GM13976 (cell line): ENCODE results near the gene TMEM41B.
A peak's percentile ranks its signal among the peaks of the same experiment; 100 is the strongest.
"Not testable (repeated sequence)": the region's sequence is repeated elsewhere in the genome, so short reads cannot be mapped to it uniquely, and the experiment has no call there.

Experiments used
- DNase-seq: peaks from one replicate; pipeline ENCODE4 v3.0.0; 2012; ENCODE audit warnings: low spot score
- CTCF ChIP-seq: IDR thresholded peaks from 2 replicates; pipeline ENCODE4 v1.5.1; 2012; ENCODE audit warnings: borderline replicate concordance, mild to moderate bottlenecking; ENCODE audit not compliant: insufficient read depth; ENCODE audit errors: extremely low read depth, missing control alignments, control extremely low read depth
- in situ Hi-C: fragments of 300-500 bp; cut with MboI; formaldehyde crosslinking; loops from one replicate; pipeline ENCODE4 v1.12.0; 2022; ENCODE audit warnings: low sequenced_read_pairs, mixed read lengths, inconsistent platforms; ENCODE audit not compliant: unreplicated experiment

The TMEM41B gene, protein sequence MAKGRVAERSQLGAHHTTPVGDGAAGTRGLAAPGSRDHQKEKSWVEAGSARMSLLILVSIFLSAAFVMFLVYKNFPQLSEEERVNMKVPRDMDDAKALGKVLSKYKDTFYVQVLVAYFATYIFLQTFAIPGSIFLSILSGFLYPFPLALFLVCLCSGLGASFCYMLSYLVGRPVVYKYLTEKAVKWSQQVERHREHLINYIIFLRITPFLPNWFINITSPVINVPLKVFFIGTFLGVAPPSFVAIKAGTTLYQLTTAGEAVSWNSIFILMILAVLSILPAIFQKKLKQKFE

GRCh38 chr11:9314291-9315077 is at the start of gene TMEM41B:
TSS of gene TMEM41B (minus strand) at chr11:9314593. CDS start at chr11:9314441, 152 bp downstream.
- no peak for TF ChIP-seq CTCF
- in situ Hi-C loops, result no loop called here
- DNase-seq, result peak; percentile 100

GRCh38 chr11:9362393-9362863 is 48.0 kb upstream of the TMEM41B start:
- no peak for DNase-seq
- in situ Hi-C loops, result no loop called here
- no peak for TF ChIP-seq CTCF

- in situ Hi-C loops, DNase-seq: not testable (repeated sequence)
These were observed 46.6 kb upstream of the TMEM41B start for GRCh38 chr11:9360862-9361622.

- in situ Hi-C loops, result no loop called here
- TF ChIP-seq CTCF, result no peak
- no peak for DNase-seq
These were observed 42.6 kb upstream of the TMEM41B start for GRCh38 chr11:9357041-9357440.

DNA sequence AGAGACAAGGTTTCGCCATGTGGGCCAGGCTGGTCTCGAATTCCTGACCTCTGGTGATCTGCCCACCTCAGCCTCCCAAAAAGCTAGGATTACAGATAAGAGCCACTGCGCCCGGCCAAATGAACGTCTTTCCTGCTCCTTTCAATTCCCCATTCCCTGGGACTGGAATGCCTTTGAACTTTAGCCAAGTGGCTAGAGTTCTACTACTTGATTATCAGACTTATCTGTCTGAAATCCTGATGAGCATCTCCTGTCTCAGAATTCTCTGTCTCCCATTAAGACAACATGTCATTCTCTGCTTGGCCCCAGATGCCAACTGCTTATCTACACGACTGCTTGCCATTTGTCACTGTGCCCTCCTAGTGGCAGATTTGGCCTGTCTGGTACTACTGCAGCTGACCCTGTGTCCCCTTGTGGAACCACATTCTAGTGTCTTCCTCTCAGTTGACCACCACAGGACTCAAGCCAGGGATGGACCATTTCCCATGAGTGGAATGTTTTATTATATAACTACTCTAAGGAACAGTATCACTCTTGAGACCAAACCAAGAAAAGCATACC is 37.0 kb upstream of the TMEM41B start:
- in situ Hi-C loops, result no loop called here
- no peak for TF ChIP-seq CTCF
- no peak for DNase-seq

DNA sequence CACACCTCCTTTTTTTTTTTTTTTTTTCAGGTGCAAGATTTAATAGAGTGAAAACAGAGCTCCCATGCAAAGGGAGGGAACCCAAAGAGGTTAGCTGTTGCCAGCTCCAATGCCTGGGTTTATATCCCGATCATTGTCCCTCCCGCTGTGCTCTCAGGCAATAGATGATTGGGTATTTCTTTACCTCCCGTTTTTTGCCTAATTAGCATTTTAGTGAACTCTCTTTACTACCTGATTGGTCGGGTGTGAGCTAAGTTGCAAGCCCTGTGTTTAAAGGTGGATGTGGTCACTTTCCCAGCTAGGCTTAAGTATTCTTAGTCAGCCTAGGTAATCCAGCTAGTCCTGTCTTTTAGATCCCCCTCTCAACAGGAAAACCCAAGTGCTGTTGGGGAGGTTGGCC is 33.4 kb upstream of the TMEM41B start:
- in situ Hi-C loops, DNase-seq: not testable (repeated sequence)

DNA sequence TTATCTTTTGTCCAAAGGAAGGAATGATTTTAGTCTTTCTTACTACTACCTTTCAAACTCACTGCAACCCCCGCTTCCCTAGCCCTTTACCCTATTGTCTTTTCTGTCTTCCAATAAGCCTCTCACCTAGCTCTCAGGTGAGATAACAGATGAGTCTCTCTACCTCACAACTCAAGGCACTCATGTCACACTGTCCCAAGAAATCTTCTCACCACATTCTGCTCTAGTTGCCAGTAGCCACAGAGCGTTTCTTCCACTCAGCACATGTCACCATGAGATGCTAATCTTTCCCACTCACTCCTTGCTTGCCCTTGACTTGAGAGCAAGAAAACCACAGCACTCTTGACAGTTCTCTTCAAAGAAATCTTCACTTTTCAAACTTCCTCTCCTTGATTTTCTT is 32.7 kb upstream of the TMEM41B start:
- in situ Hi-C loops, result no loop called here
- TF ChIP-seq CTCF, result no peak
- DNase-seq, result no peak
